Stimulated activated CD4-positive, alpha-beta T cell treated with anti-CD3 and anti-CD28 coated beads, Interleukin-4, amount 100 ng/mL, for 24 hours (primary cell): ENCODE results near the gene GALNT18.

Experiments used
- DNase-seq: peaks from one replicate; pipeline ENCODE4 v3.0.0-alpha.2; 2020

The GALNT18 gene

GRCh38 chr11:11621573-11622339, at the start of gene GALNT18:
GALNT18 (minus strand) TSS chr11:11622005.
- peak; percentile 68 for DNase-seq

GRCh38 chr11:11670574-11670973, 48.8 kb upstream of the GALNT18 start:
- DNase-seq, result no peak

DNA sequence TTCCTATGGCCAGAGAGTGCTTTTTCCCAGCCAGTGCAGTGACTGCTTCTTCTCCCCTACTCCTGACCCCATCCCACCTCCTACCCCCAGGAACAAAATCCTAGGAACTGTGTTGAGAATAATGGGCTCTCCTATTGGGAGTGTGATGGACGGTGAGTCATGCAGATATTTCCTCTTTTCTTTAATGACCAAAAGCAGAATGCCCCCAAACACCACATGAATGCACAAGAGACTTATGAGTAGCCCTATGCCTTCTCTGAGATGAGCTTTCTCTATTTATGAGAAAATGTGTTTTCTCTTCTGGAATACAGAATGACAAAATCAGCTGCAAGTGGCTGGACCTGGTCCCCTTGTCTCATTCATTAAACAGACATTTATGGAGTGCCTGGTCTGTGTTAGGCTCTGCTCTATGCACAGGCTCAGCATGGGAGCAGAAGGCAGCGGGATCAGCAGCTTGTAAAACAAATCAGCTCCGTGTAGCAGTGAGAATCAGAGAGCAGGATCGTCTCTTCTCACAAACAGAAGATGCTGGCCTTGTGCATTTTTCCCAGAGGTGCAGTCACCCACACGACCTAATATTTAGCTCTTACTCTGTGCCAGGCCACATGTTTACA, 47.5 kb upstream of the GALNT18 start:
- no peak for DNase-seq

DNA sequence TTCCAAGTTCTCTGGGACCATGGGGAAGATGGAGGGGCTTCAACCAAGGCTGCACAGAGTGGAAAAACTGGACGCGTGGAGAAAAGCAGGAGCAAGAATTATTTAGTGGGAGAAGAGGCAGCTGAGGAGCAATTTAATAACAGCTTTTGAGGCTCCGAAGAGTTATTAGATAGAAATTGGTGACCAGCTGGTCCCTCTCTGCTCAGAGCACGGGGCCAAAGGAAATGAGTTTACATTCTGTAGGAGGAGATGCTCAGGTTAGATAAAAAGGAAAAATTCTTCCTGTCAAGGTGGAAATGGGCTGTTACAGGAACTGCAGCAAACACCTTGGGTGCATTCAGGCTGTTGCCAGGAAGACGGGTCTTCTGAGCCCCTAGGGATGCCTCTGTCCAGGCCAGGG, 47.0 kb upstream of the GALNT18 start:
- DNase-seq, result no peak

DNA sequence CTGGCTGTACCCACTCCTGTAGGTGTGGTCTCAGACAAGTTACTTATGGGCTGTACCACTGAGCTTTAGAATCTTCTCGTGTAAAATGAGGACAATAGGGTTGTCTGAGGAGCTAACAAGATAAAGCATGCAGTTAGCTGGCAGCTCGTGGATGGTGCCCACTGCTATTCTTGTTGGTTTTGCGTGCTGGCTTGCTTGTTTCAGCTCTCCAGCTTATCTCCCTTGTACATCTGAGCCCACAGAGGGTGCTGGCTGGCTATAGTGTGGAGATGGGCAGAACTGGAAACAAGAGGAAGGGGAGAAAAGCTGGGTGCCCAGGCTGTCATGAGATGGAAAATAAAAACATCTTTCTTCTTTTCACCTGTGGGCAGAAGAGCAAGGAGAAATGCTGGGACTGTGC, 46.5 kb upstream of the GALNT18 start:
- DNase-seq, result no peak

- DNase-seq, result no peak
Measured at GRCh38 chr11:11667056-11667455, 45.3 kb upstream of the GALNT18 start.

DNA sequence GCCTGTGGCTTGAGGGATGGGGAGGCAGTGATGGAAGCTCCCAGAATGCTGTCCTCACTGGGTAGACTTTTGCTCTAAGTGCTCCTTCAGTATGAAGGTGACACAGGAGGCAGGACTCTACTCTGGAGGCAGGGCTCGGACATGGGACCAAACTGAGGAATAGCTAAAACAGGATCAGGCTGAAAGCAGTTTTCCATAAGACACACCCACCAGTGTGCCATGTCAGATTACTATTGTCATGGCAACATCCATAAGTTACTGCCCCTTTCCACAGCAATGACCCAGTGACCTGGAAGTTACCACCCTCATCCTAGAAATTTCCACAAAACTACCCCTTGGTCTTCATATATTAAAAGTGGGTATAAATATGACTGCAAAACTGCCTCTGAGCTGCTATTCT, 43.6 kb upstream of the GALNT18 start:
- DNase-seq, result no peak

- DNase-seq, result no peak
Measured at GRCh38 chr11:11663907-11664306, 42.1 kb upstream of the GALNT18 start.

DNA sequence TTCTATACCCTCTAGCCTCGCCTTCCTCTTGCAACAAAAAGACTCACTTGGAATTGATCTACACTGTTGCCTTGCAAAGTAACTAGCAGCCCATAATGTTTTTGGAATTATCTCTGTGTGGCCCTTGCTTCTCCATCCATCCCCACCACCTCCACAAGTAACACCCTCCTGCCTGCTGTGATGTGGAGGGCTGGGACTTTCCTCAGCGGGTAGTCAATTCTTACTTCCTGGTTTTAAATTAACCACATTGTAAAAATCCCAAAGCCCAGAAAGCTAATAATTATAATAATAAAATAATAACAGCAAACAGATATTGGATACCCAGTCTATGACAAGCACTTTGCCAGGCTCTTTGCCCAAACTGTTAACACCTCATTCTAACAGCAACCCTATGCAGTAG, 40.8 kb upstream of the GALNT18 start:
- no peak for DNase-seq

GRCh38 chr11:11661326-11662040, 39.7 kb upstream of the GALNT18 start:
- DNase-seq, result no peak

DNA sequence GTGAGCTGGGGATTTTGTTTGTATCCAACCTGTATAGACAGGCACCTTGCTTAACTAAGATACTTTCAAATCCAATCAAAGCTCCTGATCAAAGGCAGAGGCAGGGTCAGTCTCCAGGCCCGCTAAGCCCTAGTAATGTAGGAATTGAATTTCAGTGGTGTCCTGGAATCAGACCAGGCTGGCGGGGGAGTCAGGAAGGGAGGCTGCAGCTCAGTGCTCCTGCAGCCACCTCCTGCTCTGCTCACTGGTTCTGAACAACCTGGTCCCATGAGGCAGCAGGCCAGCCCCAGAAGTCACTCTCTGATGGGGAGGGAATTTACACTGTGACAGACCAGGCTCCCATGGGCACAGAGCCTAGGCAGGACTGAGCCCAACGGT, 38.5 kb upstream of the GALNT18 start:
- no peak for DNase-seq

DNA sequence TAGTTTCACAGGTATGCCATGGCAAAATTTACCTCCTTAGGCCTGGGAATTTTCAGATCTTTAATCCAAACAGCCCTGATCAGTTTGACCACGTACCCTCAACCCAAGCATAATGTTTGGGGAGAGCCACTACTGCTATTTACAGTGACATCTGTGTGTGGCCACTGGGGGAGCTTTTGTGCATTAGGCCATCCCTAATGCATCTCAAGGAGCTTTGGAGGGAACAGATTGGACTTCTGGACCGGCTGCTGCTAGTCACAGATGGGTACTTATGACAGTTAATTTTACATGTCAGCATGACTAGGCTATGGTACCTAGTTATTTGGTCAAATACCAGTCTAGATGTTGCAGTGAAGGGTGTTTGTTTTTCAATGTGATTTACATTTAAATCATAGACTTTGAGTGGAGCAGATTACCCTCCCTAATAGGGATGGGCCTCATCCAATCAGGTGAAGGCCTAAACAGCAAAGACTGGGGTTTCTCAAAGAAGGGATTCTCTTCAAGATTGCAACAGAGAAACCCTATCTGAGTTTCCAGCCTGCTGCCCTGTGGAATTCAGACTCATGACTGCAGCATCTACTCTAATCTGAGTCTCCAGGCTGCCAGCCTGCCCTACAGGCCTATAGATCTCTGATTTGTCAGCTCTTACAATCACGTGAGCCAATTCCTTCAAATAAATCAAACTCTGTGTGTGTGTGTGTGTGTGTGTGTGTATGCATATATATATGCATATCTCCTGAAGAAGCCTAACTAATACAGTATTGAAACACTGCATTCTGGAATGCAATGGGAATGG, 38.0 kb upstream of the GALNT18 start:
- no peak for DNase-seq

DNA sequence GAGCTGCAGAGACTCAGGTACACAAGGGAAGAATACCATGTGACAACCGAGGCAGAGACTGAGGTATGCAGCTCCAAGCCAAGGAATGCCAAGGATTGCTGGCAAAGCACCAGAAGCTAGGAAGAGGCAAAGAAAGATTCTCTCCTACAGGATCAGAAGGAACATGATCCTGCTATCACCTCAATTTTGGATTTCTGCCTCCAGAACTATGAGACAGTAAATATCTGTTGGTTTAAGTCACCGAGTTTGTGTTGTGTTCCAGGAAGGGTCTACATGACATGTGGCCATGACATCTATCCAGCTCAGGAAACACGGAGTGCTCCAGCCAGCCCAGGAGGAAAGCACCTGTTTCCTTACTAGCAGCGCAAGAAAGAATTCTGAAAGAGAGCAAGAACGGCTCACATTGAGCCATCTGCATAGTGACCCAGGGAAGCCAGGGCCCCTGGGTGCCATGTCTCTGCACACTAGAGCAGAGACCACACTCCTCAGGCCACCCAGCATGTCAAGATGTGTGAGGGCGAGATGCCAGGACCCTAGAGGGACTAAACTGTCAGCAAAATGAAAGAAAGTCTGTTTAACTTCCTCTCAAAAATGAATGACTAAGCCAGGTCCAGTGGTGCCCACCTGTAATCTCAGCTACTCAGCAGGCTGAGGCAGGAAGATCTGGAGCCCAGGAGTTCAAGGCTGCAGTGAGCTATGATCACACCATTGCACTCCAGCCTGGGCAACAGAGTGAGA, 35.6 kb upstream of the GALNT18 start:
- no peak for DNase-seq

GRCh38 chr11:11641581-11641980, 19.8 kb upstream of the GALNT18 start:
- no peak for DNase-seq

DNA sequence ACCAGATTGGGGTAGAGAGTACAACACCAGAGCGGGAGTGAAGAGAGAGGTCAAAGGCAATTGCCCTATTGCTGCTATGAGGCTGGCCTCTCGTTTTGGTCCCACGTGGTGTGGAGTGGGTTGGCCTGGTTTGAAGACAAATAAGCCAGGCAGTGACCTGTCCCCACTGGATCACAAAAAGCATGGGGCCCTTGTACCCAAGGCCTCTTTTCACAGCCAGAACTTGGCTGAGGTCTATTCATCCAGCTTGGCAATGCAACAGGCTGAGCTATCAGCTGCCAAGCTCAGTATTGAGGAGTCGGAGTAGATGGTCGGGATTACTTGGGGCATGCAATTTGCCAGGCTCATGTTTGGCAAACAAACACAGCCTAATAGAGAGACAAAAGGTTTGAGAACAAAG, 19.2 kb upstream of the GALNT18 start:
- DNase-seq, result no peak

DNA sequence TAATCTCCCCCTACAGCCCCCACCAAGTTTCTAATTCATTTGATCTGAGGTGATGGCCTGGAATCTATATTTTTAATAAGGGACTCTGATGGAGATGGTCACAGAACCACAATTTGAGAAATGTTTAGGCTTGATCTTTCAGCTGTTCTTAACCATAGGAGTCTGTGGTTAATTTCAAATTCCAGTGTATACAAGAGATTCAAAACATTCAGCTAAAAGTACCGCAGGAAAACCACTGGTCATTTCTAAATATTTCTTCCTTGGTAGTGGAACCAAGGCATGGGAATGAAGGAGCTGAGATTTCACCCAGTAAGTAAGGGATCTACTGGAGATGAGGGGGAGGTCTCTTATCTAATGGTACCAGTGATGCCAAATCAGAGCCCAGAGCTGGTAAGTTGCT, 18.3 kb upstream of the GALNT18 start:
- DNase-seq, result no peak

- no peak for DNase-seq
Measured at GRCh38 chr11:11636671-11637070, 14.9 kb upstream of the GALNT18 start.

- no peak for DNase-seq
Measured at GRCh38 chr11:11635443-11635842, 13.6 kb upstream of the GALNT18 start.

DNA sequence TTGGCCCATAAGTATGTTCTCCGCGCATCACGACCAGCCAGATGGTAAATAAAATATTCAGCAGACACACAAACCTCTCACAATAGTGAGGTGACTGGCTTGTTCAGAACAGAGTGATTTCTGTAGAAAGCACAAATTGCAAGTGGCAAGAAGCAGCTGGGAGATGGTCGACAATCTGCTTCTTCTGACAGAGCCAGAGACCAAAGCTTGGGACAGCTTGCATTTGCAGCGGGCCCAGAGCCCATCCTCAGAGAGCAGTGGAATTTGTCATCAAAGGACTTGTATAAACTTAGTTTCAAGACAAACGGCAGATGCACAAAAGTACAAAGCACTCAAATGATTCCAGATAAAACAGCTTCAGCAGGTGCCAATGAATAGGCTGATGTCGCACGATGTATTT, 7.6 kb upstream of the GALNT18 start:
- no peak for DNase-seq

- no peak for DNase-seq
Measured at GRCh38 chr11:11628651-11629050, 6.8 kb upstream of the GALNT18 start.

DNA sequence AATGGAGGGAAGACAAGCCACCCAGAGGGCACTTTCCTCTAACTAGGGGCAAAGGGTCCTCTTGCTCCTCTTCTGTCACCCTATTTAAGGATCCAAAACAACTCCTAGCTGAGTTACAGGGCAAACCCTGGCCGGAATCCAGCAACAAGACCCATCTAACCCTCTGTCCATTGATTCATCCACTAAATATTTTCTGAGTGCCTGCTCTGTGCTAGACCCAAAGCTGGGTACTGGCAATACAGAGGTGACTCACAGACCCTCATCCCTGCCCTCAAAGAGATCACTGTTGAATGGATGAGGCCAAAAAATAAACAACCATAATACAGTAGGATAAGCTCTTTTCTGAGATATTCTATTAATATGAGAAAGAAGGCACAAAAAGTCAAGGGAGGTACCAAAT, 4.3 kb upstream of the GALNT18 start:
- no peak for DNase-seq

- DNase-seq, result no peak
Measured at GRCh38 chr11:11624926-11625325, 3.1 kb upstream of the GALNT18 start.

DNA sequence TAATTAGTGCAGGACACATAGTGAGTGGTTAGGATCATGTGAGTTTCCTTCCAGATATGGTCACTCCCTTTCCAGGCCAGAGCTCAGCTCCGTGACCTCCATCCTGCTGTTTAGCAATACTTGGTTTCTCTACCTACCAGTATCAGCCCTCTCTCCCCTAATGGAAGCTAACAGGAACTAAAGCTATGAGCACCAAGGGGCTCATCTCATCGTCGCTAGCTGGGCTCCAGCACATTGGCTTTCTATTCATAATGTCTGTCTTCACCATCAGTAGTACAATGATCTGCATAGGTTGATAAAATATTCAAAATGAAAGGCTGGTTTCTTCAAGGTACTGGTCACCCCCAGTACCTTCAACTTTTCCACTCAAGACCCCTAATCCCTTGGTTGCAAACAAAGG, 2.4 kb upstream of the GALNT18 start:
- no peak for DNase-seq
